Colon (tissue), 2 donors: Measurements from ENCODE around the gene PF4V1.

Experiments used
- FAIRE-seq: peaks from 2 replicates; lab custom pipeline; 2012; peaks lifted over from hg19 to GRCh38; lab: Jason Lieb, UNC
- donor health status: control.
- donor health status: control.

PF4V1 gene

GRCh38 chr4:73847526-73848182, 5.4 kb upstream of the PF4V1 start:
- FAIRE-seq, result no peak

- no peak for FAIRE-seq
Observed at GRCh38 chr4:73848183-73848777, 4.8 kb upstream of the PF4V1 start.

GRCh38 chr4:73850261-73850970, 2.7 kb upstream of the PF4V1 start:
- peak; percentile 65 for FAIRE-seq

GRCh38 chr4:73851293-73851692, 1.8 kb upstream of the PF4V1 start:
- no peak for FAIRE-seq

GRCh38 chr4:73852771-73853170, 325 bp upstream of the PF4V1 start:
- no peak for FAIRE-seq

GRCh38 chr4:73853718-73854473, 800 bp downstream of the PF4V1 start:
- FAIRE-seq, result no peak

GRCh38 chr4:73855406-73855805, 2.3 kb downstream of the PF4V1 start:
- no peak for FAIRE-seq

GRCh38 chr4:73856518-73856917, 3.4 kb downstream of the PF4V1 start:
- no peak for FAIRE-seq

- no peak for FAIRE-seq
Observed at GRCh38 chr4:73859614-73860088, 6.6 kb downstream of the PF4V1 start.

- no peak for FAIRE-seq
Observed at GRCh38 chr4:73860181-73860580, 7.1 kb downstream of the PF4V1 start.

- FAIRE-seq, result no peak
Observed at GRCh38 chr4:73860917-73861316, 7.8 kb downstream of the PF4V1 start.

- no peak for FAIRE-seq
Observed at GRCh38 chr4:73862322-73862721, 9.2 kb downstream of the PF4V1 start.

- no peak for FAIRE-seq
Observed at GRCh38 chr4:73864365-73864764, 11.3 kb downstream of the PF4V1 start.

GRCh38 chr4:73864961-73865360, 11.9 kb downstream of the PF4V1 start:
- FAIRE-seq, result no peak

GRCh38 chr4:73865431-73866096, 12.5 kb downstream of the PF4V1 start:
- peak; percentile 62 for FAIRE-seq

GRCh38 chr4:73866246-73866645, 13.2 kb downstream of the PF4V1 start:
- FAIRE-seq, result no peak

- no peak for FAIRE-seq
Observed at GRCh38 chr4:73867783-73868182, 14.7 kb downstream of the PF4V1 start.

GRCh38 chr4:73868206-73869129, 15.4 kb downstream of the PF4V1 start:
- no peak for FAIRE-seq

- FAIRE-seq, result no peak
Observed at GRCh38 chr4:73869130-73870055, 16.3 kb downstream of the PF4V1 start, which contains the start of gene CXCL1. Gene CXCL1, plus strand, starts transcription at chr4:73869393. Its CDS starts 78 bp downstream, at chr4:73869471.

- FAIRE-seq, result no peak
Observed at GRCh38 chr4:73870260-73870659, 17.2 kb downstream of the PF4V1 start.
